HepG2 (cell line): Measurements from ENCODE around the gene C12orf43. TPM values are rescaled to one million over a fixed set of nuclear protein-coding genes. Genes with fewer than 3 reads are reported as not detected.

Experiments
- ATAC-seq: fragments of 200-7000 bp; cut with Tn5 transposase; 3 replicates; pipeline ENCODE4 v1.9.1; 2020; ENCODE audit warnings: mild to moderate bottlenecking, moderate library complexity
- BruUV-seq: library from RNA; stranded (reverse); fragments of 400-500 nt; replicated peaks from 2 replicates; lab custom pipeline; 2021; lab: Mats Ljungman, UMichigan
- CTCF ChIA-PET: fragments of 300-600 bp; formaldehyde crosslinking; extraction: SDS; loops from one replicate; lab custom pipeline; 2021; ENCODE audit warnings: low total read pairs, inconsistent platforms, low intra/inter-chr PET ratio; lab: Yijun Ruan, JAX
- POLR2A ChIA-PET: fragments of 350-600 bp; sonication (Branson Sonifier 250); formaldehyde crosslinking; loops from one replicate; lab custom pipeline; 2020; ENCODE audit warnings: antibody characterized with exemption, inconsistent platforms; lab: Yijun Ruan, JAX
- DNase-seq: peaks from one replicate; pipeline ENCODE4 v3.0.0-alpha.2; 2015; ENCODE audit warnings: low spot score
- FAIRE-seq: peaks from 3 replicates; lab custom pipeline; 2011; peaks lifted over from hg19 to GRCh38; lab: Jason Lieb, UNC
- H2AFZ ChIP-seq: one replicate; pipeline ENCODE4 v1.6.1; 2011; ENCODE audit warnings: low read length, inconsistent platforms
- H3K27ac ChIP-seq: fragments of 300-600 bp; 3 replicates; pipeline ENCODE4 v1.8.0; 2011; ENCODE audit warnings: mixed run types, mild to moderate bottlenecking, mixed read lengths, low read length, inconsistent platforms; ENCODE audit not compliant: insufficient read depth; ENCODE audit errors: extremely low read length
- H3K27me3 ChIP-seq, 2 experiments: fragments of 200-600 bp in 1 of 2; 2 replicates in 1 of 2; 3 replicates in 1 of 2; pipeline versions ENCODE4 v1.6.0 to v1.8.0; 2011; ENCODE audit warnings: low read length in 2 of 2, mild to moderate bottlenecking in 2 of 2, moderate library complexity in 2 of 2, inconsistent platforms in 1 of 2; ENCODE audit not compliant: insufficient read depth in 2 of 2, control insufficient read depth in 1 of 2
- H3K36me3 ChIP-seq, 2 experiments: fragments of 200-600 bp in 1 of 2; replicated peaks in 1 of 2; 2 replicates in 1 of 2; 3 replicates in 1 of 2; pipeline versions ENCODE4 v1.5.1 to v1.8.0; 2011; ENCODE audit warnings: low read length in 2 of 2, inconsistent platforms in 1 of 2; ENCODE audit not compliant: insufficient read depth in 2 of 2, control insufficient read depth in 1 of 2
- H3K4me1 ChIP-seq: 2 replicates; pipeline ENCODE4 v1.5.1; 2012; ENCODE audit warnings: low read length, inconsistent platforms; ENCODE audit not compliant: insufficient read depth
- H3K4me2 ChIP-seq: 2 replicates; pipeline ENCODE4 v1.6.0; 2011; ENCODE audit warnings: low read depth, low read length, inconsistent platforms
- H3K4me3 ChIP-seq, 3 experiments: fragments of 200-600 bp in 1 of 3; sonication (generic), shearing (Covaris generic) in 1 of 3; replicated peaks in 1 of 3; 2 replicates each; pipeline ENCODE4 v1.5.1; 2011 to 2016; ENCODE audit warnings: low read length in 3 of 3, inconsistent platforms in 2 of 3, low read depth in 2 of 3, mild to moderate bottlenecking in 2 of 3, control low read depth in 1 of 3, mixed read lengths in 1 of 3; ENCODE audit not compliant: insufficient read depth in 1 of 3
- H3K79me2 ChIP-seq: one replicate; pipeline ENCODE4 v1.6.1; 2011; ENCODE audit warnings: low read length, inconsistent platforms; ENCODE audit not compliant: insufficient read depth
- H3K9ac ChIP-seq: 2 replicates; pipeline ENCODE4 v1.6.0; 2011; ENCODE audit warnings: mild to moderate bottlenecking, low read depth, low read length, inconsistent platforms; ENCODE audit not compliant: insufficient read depth
- H3K9me3 ChIP-seq: 2 replicates; pipeline ENCODE4 v1.5.1; 2012; ENCODE audit warnings: mild to moderate bottlenecking, low read length
- H4K20me1 ChIP-seq: 2 replicates; pipeline ENCODE4 v1.6.0; 2011; ENCODE audit warnings: inconsistent platforms, mild to moderate bottlenecking, low read length, moderate library complexity; ENCODE audit not compliant: insufficient read depth
- FOXJ3 ChIP-seq: sonication (generic); formaldehyde crosslinking; IDR thresholded peaks from 2 replicates; pipeline ENCODE4 v1.4.0; 2020; ENCODE audit warnings: missing genetic modification reagents, mild to moderate bottlenecking, borderline replicate concordance
- KLF6 ChIP-seq: IDR thresholded peaks from 2 replicates; pipeline ENCODE4 v1.8.0; 2016; ENCODE audit warnings: missing biosample characterization, missing genetic modification reagents
- KMT2A ChIP-seq: sonication (generic); formaldehyde crosslinking; IDR thresholded peaks from 2 replicates; pipeline ENCODE4 v1.4.0; 2020; ENCODE audit warnings: missing genetic modification reagents
- TMF1 ChIP-seq: sonication (generic); formaldehyde crosslinking; IDR thresholded peaks from 2 replicates; pipeline ENCODE4 v1.8.1; 2022; ENCODE audit warnings: low read depth, missing genetic modification reagents
- TP53 ChIP-seq: sonication (generic); formaldehyde crosslinking; conservative IDR thresholded peaks from 2 replicates; pipeline ENCODE4 v1.4.0; 2020; ENCODE audit warnings: missing genetic modification reagents
- ZNF816 ChIP-seq: sonication (generic); formaldehyde crosslinking; IDR thresholded peaks from 2 replicates; pipeline ENCODE4 v1.8.0; 2022; ENCODE audit warnings: missing genetic modification reagents, mild to moderate bottlenecking, borderline replicate concordance
- WGBS: methylation state at CpG from one replicate; pipeline ENCODE4 v1.1.6; 2017; ENCODE audit warnings: low lambda C conversion rate; 5-methylcytosine and 5-hydroxymethylcytosine counted together
- in situ Hi-C: cut with HindIII; loops from 2 replicates; pipeline ENCODE4 v1.10.0; 2017; ENCODE audit warnings: low pct_unique_long_range_greater_than_20kb; ENCODE audit not compliant: extremely low pct_ligation_motif_present
- intact Hi-C: fragments of 100-400 bp; cut with micrococcal nuclease; formaldehyde crosslinking; loops from one replicate; pipeline ENCODE4 v1.10.0; 2022; ENCODE audit not compliant: unreplicated experiment
- polyA plus RNA-seq, 8 experiments: library from polyadenylated mRNA; depleted of rRNA in 3 of 8; stranded (reverse) in 7 of 8; unstranded in 1 of 8; fragments of >200 nt; fragmentation: Illumina TruSeq in 4 of 8; extraction: Trizol in 4 of 8; gene quantifications; 2 replicates each; pipeline versions ENCODE4 v1.2.1 to v1.2.3, GENCODE V29; 2011 to 2016; ENCODE audit warnings: low read depth in 4 of 8, missing spikeins in 1 of 8, mixed read lengths in 1 of 8; ENCODE audit not compliant: insufficient read depth in 1 of 8
- total RNA-seq, 5 experiments: library from RNA; depleted of rRNA; stranded (reverse); fragments of >200 nt; fragmentation: Illumina TruSeq; extraction: Trizol; gene quantifications; 2 replicates each; pipeline ENCODE4 v1.2.3, GENCODE V29; 2016; ENCODE audit warnings: low read depth in 1 of 5
- TF ChIP-seq, protein P1 (sequence below): sonication (generic); formaldehyde crosslinking; IDR thresholded peaks from 2 replicates; pipeline ENCODE4 v1.5.1; 2020; ENCODE audit warnings: missing genetic modification reagents, mild to moderate bottlenecking, borderline replicate concordance
- TF ChIP-seq, protein P2 (sequence below): sonication (generic); formaldehyde crosslinking; IDR thresholded peaks from 2 replicates; pipeline ENCODE4 v1.4.0; 2020; ENCODE audit warnings: low read depth, missing genetic modification reagents
- TF ChIP-seq, protein P3 (sequence below): sonication (generic); formaldehyde crosslinking; IDR thresholded peaks from 2 replicates; pipeline ENCODE4 v1.4.0; 2020; ENCODE audit warnings: mild to moderate bottlenecking, low read depth, missing genetic modification reagents
- TF ChIP-seq, protein P4 (sequence below): sonication (generic); formaldehyde crosslinking; IDR thresholded peaks from 2 replicates; pipeline ENCODE4 v1.8.0; 2022; ENCODE audit warnings: missing genetic modification reagents, mild to moderate bottlenecking, borderline replicate concordance
- TF ChIP-seq, protein P5 (sequence below): sonication (generic); formaldehyde crosslinking; IDR thresholded peaks from 2 replicates; pipeline ENCODE4 v1.4.0; 2020; ENCODE audit warnings: missing genetic modification reagents, borderline replicate concordance

The C12orf43 gene
- total and polyA plus RNA-seq, 2 of the 13 experiments (the other 11 are each of a cell fraction or from before 2014, with no cell fraction given), result 7.9 to 11.1 TPM

DNA sequence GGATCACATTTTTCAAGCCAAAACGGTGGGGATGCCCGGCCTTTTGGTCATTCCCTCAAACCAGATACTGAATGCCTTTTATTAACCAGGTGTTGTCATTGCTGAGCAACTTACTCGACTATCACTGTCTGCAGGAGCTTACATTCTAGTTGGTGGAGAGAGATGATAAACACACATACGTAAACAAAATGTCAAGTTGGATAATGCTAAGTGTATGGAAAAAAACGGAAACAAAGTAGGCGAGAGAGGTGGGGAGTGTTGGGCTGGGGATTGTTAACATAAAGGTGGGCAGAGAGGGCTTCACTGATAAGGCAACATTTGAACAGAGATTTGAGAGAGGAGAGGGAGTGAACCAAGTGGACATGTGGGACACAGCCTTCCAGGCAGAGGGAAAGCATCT is 4.5 kb downstream of the C12orf43 start (continued):
- TF ChIP-seq, protein P1, sequence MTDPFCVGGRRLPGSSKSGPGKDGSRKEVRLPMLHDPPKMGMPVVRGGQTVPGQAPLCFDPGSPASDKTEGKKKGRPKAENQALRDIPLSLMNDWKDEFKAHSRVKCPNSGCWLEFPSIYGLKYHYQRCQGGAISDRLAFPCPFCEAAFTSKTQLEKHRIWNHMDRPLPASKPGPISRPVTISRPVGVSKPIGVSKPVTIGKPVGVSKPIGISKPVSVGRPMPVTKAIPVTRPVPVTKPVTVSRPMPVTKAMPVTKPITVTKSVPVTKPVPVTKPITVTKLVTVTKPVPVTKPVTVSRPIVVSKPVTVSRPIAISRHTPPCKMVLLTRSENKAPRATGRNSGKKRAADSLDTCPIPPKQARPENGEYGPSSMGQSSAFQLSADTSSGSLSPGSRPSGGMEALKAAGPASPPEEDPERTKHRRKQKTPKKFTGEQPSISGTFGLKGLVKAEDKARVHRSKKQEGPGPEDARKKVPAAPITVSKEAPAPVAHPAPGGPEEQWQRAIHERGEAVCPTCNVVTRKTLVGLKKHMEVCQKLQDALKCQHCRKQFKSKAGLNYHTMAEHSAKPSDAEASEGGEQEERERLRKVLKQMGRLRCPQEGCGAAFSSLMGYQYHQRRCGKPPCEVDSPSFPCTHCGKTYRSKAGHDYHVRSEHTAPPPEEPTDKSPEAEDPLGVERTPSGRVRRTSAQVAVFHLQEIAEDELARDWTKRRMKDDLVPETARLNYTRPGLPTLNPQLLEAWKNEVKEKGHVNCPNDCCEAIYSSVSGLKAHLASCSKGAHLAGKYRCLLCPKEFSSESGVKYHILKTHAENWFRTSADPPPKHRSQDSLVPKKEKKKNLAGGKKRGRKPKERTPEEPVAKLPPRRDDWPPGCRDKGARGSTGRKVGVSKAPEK (CRISPR knock-in tag), result no peak

DNA sequence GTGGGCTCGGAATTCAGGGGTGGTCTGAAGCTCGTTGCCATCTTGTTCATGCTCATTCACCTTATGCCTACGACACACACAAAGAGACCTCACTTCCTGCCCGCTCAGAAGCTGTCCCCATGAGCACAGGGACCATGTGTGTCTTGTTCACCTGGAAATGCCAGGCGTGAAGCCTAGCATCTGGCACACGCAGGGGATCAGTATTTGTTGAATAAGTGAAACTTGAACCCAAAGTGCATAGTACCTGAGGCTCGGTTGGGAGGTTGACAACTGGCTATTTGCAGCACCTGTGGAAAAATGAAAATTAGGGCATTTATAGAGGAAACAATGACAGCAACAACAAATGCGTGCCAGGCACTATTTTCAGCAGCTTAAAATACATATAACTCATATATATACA is 5.4 kb downstream of the C12orf43 start:
- Histone ChIP-seq H3K27ac (no peak overlapping the region), H3K4me3 (no peak overlapping the region), H4K20me1 (no peaks in the 10 kb centered on the region; the same call in 1 of the 2 replicates), H2AFZ (no peak overlapping the region), H3K4me2 (no peak overlapping the region), H3K9ac (no peak overlapping the region), H3K27me3 (no peaks in the 10 kb centered on the region; a peak in 1 of 5 replicates), H3K79me2 (peaks cover 13% of the 10 kb centered on the region), H3K4me1 (peaks cover 11% of the 10 kb centered on the region), H3K9me3 (no peaks in the 10 kb centered on the region), H3K36me3 (peaks cover 8 to 50% of the 10 kb centered on the region in 2 experiments)
- POLR2A ChIA-PET, result interaction anchor here (1.5 kb wide), 1 partner anchor 27 kb away, joined by 4 read pairs; no protein-coding TSS in a partner anchor
- whole genome bisulfite sequencing, result 97% methylated on average over 8 of the region's 8 CpGs
- CTCF ChIA-PET, result no interaction called here
- intact Hi-C loops (no loop called here), in situ Hi-C loops (no loop called here)
- FAIRE-seq, result no peak
- no TSS peak for BruUV-seq
- ATAC-seq, result no peak
- DNase-seq, result no peak
- TF ChIP-seq, protein P2, sequence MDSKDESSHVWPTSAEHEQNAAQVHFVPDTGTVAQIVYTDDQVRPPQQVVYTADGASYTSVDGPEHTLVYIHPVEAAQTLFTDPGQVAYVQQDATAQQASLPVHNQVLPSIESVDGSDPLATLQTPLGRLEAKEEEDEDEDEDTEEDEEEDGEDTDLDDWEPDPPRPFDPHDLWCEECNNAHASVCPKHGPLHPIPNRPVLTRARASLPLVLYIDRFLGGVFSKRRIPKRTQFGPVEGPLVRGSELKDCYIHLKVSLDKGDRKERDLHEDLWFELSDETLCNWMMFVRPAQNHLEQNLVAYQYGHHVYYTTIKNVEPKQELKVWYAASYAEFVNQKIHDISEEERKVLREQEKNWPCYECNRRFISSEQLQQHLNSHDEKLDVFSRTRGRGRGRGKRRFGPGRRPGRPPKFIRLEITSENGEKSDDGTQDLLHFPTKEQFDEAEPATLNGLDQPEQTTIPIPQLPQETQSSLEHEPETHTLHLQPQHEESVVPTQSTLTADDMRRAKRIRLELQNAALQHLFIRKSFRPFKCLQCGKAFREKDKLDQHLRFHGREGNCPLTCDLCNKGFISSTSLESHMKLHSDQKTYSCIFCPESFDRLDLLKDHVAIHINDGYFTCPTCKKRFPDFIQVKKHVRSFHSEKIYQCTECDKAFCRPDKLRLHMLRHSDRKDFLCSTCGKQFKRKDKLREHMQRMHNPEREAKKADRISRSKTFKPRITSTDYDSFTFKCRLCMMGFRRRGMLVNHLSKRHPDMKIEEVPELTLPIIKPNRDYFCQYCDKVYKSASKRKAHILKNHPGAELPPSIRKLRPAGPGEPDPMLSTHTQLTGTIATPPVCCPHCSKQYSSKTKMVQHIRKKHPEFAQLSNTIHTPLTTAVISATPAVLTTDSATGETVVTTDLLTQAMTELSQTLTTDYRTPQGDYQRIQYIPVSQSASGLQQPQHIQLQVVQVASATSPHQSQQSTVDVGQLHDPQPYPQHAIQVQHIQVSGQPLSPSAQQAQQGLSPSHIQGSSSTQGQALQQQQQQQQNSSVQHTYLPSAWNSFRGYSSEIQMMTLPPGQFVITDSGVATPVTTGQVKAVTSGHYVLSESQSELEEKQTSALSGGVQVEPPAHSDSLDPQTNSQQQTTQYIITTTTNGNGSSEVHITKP, result no peak
- TF ChIP-seq, protein P3, sequence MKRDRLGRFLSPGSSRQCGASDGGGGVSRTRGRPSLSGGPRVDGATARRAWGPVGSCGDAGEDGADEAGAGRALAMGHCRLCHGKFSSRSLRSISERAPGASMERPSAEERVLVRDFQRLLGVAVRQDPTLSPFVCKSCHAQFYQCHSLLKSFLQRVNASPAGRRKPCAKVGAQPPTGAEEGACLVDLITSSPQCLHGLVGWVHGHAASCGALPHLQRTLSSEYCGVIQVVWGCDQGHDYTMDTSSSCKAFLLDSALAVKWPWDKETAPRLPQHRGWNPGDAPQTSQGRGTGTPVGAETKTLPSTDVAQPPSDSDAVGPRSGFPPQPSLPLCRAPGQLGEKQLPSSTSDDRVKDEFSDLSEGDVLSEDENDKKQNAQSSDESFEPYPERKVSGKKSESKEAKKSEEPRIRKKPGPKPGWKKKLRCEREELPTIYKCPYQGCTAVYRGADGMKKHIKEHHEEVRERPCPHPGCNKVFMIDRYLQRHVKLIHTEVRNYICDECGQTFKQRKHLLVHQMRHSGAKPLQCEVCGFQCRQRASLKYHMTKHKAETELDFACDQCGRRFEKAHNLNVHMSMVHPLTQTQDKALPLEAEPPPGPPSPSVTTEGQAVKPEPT (CRISPR knock-in tag), result no peak
- TF ChIP-seq KMT2A, result no peak
- TF ChIP-seq TMF1 (CRISPR knock-in tag), result no peak
- no peak for TF ChIP-seq KLF6 (CRISPR knock-in tag)
- TF ChIP-seq, protein P4, sequence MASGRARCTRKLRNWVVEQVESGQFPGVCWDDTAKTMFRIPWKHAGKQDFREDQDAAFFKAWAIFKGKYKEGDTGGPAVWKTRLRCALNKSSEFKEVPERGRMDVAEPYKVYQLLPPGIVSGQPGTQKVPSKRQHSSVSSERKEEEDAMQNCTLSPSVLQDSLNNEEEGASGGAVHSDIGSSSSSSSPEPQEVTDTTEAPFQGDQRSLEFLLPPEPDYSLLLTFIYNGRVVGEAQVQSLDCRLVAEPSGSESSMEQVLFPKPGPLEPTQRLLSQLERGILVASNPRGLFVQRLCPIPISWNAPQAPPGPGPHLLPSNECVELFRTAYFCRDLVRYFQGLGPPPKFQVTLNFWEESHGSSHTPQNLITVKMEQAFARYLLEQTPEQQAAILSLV, result no peak
- TF ChIP-seq ZNF816 (CRISPR knock-in tag), result no peak
- no peak for TF ChIP-seq TP53 (CRISPR knock-in tag)
- TF ChIP-seq FOXJ3 (CRISPR knock-in tag), result no peak
- TF ChIP-seq, protein P5, sequence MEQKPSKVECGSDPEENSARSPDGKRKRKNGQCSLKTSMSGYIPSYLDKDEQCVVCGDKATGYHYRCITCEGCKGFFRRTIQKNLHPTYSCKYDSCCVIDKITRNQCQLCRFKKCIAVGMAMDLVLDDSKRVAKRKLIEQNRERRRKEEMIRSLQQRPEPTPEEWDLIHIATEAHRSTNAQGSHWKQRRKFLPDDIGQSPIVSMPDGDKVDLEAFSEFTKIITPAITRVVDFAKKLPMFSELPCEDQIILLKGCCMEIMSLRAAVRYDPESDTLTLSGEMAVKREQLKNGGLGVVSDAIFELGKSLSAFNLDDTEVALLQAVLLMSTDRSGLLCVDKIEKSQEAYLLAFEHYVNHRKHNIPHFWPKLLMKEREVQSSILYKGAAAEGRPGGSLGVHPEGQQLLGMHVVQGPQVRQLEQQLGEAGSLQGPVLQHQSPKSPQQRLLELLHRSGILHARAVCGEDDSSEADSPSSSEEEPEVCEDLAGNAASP (CRISPR knock-in tag), result no peak
